GM19023 (cell line): ENCODE results near the gene VTI1A.

ENCODE experiments used
- ATAC-seq: cut with Tn5 transposase; IDR thresholded peaks from one replicate; pipeline ENCODE4 v1.9.1; 2021; ENCODE audit warnings: mild to moderate bottlenecking, moderate library complexity; ENCODE audit not compliant: unreplicated experiment

VTI1A gene

DNA sequence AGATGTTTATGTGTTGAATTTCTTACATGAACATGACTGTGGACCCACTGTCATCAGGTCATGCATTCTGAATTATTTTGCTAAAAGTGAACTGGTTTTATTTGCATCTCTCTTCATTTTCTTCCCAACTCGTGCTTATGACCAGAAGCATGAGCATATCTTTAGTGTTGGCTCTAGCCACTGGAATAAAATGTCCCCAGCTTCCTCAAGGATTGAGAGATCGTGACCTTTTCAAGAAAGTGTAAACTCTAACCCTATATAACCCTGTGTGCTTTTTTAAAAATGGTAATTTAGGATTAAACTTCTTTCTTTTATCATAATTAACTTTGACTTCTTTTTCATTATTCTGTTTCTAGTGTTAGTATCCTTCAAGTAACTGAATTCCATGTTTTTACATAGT, 55.5 kb downstream of the VTI1A start:
- no peak for ATAC-seq

GRCh38 chr10:112503643-112504042, 56.6 kb downstream of the VTI1A start:
- ATAC-seq: no peak

- ATAC-seq: no peak
These were observed 60.0 kb downstream of the VTI1A start for GRCh38 chr10:112507046-112507445.

DNA sequence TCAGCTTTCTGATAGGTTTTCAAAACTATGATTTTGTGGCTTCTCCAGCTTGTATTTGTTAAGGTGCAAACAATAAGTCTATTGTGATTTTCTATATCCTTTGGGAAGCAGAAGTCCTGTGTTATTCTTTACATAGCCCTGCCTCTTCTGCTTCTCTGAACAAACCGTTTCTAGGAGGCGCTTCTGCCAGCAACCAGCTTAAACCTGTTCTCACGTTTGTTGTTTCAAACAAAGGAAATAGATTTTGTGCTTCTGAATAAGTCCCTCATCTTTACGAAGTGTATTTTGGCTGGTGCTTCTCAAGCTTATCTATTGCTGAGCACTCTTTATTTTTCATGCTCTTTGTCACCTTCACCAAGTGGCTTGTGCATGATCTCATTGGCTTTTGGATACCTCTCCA, 61.0 kb downstream of the VTI1A start:
- no peak for ATAC-seq

DNA sequence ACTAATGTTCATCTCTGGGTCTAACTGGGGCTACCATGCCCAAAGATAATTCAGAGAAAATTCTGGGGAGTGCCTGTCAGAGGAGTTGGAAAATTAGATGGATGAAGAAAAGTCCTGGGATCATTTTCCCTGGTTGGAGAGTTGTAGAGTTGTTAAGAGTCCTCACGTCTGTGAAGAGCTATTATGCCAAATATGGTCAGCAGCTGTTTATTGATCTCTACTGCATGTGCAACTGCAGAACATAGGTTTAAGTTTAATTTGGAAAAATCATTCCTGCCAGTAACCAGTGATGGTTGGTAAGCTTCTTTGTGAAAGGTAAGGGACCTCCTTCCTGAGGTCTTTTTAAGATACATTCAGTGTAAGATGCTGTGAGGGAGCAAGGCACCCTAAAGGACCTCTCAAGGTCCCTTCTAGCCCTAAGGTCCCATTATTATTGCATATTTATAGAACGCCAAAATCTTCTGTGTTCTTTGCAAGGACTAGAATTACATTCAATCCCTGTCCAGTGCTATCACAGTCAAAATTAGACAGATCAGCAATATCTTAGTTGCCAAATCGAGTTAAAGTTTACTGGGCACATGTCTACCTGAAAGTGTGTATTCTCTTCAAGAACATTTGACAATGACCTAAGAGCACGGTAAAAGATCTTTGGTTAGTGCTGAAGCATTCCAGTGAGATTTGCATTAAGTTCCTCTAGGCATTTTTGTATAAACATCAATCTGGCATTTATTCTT, 62.7 kb downstream of the VTI1A start:
- ATAC-seq: no peak

GRCh38 chr10:112510384-112510783, 63.4 kb downstream of the VTI1A start:
- no peak for ATAC-seq

DNA sequence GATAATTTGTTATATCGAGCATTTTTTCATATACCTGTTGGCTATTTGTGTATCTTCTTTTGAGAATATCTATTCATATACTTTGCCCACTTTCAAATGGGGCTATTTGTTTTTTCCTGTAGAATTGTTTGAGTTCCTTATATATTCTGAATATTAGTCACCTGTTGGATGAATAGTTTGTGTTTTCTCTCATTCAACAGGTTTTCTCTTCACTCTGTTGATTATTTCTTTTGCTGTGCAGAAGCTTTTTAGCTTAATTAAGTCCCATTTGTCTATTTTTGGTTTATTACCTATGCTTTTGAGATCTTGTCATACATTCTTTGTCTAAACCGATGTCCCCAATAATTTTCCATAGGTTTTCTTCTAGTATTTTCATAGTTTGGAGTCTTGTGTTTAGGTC, 65.3 kb downstream of the VTI1A start:
- no peak for ATAC-seq

- no peak for ATAC-seq
These were observed 68.1 kb downstream of the VTI1A start for GRCh38 chr10:112515126-112515525.

DNA sequence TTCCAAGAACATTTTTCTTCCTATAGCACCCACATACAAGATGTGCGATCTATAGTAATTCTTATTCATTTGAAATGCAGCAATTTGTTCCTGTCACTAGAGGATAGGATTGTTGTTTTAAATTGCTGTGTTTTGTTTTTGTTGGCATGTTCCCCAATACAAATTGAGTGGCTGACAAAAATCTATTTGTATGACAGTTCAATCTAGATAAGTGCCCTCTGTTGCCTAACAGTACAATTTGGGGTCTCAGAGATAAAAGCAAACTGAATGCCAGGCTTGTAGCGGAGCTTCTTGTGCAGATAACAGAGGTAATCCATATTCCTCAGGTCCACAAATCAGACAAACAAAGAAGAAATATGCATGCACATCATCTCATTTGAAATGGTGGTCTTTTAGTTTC, 68.8 kb downstream of the VTI1A start:
- no peak for ATAC-seq

DNA sequence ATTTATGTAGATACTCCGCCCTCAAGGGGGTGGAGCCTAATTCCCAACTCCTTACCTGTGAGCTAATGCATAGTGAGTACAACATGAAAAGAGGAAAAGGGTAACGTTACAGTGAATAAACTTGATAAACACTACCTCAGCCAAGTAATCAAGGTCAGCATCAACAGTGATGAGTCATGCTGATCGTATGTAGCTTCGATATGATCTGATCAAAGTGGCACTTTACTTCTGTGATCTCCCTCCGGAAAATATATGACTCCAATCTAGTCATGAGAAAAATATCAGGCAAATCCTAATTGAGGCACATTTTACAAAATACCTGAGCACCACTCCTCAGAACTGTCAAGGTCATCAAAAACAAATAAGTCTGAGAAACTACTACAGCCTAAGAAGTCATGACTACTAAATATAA, 70.4 kb downstream of the VTI1A start:
- no peak for ATAC-seq

- no peak for ATAC-seq
These were observed 72.2 kb downstream of the VTI1A start for GRCh38 chr10:112519133-112519761.

GRCh38 chr10:112520914-112521313, 73.9 kb downstream of the VTI1A start:
- ATAC-seq: no peak

- no peak for ATAC-seq
These were observed 77.6 kb downstream of the VTI1A start for GRCh38 chr10:112524641-112525040.

DNA sequence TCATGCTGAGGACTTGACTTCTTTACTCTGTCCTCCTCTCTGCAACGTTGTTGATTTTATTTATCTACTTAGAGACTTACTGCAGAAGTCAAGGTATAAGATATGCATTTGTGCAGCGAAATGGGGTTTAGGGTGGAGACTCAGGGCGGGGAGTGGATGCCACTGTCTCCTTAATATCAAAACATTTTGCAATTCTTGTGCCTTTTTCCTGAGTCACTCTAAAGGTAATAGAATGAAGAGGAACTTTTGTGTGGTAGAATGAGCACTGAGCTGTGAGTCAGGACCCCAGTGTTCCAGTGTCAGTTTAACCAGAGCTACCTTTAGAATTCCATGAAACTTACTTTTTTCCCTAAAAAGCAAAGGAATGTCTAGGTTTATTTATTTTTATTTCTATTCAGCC, 78.2 kb downstream of the VTI1A start:
- ATAC-seq: no peak

DNA sequence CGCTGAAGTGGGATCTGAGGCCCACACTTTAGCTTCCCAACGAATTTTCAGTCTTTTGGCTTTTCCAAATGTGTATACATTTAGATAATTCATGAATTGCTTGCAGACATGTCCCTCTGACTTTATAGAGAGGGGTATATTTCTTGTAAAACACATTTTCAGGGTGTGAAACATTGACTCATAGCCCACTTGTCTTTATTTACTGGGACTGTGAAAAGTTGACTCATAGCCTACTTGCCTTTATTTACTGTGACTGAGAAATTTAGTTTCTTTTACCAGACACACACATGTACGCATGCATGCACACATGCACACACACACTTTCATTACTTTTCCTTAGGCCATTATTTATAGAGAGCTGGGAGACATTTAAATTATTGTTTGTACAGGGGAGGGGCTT, 79.1 kb downstream of the VTI1A start:
- peak; percentile 63 for ATAC-seq

DNA sequence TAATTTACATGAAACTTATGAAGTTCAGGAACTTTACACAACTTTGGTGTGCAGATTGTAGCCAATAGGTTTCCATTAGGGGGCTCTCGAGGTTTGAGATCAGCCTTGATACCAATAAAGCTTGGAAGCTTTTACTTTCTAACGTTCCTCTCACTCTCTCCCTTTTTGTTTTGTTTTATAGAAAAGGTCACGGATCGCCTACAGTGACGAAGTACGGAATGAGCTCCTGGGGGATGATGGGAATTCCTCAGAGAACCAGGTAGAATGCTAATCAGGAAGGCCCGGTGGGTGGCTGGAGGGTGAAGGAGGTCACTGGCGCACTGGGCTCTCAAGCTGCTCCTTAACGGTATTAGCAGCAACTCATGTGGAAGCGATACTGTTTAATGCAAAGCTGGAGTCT, 79.9 kb downstream of the VTI1A start:
- no peak for ATAC-seq

- no peak for ATAC-seq
These were observed 81.2 kb downstream of the VTI1A start for GRCh38 chr10:112528235-112528634.

GRCh38 chr10:112531421-112531820, 84.4 kb downstream of the VTI1A start:
- ATAC-seq: no peak

DNA sequence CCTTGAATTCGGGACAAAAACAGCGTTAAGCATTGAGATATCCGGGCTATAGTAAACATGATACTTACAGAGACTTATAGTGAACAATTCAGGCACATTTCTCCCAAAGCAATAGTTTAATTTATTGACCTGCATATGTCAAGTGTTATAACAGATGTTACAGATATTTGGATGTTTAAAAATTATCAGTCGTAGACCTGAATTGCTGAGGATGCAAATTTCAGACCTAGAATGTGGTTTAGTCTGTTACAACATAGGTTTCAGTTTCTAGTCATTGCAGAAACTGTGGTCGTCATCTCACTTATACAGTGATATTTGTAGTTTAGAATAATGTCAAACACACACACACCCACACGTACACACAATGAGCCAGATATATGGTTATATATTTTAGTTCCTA, 85.2 kb downstream of the VTI1A start:
- peak; percentile 93 for ATAC-seq

- no peak for ATAC-seq
These were observed 85.9 kb downstream of the VTI1A start for GRCh38 chr10:112532956-112533355.

GRCh38 chr10:112533916-112534315, 86.9 kb downstream of the VTI1A start:
- ATAC-seq: no peak

DNA sequence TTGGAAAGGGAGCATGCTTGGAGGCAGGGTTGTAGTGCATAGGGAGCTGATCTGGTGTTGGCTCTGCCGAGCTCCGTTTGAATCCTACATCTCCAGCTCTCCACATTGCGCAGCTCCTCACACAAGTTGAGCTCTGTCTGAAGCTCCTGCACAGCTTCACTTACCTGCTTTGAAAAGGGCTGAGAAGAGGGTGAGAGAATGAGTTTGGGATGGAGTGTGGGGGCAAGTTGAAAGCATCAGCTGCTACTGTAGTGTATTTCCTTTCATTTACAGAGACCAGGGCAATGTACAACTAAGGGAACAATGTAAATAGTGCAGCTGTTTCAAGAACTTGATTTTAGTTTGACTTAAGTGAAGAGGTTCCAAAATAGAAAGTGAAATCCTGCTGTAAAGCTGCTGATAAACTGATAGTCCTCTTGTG, 88.5 kb downstream of the VTI1A start:
- ATAC-seq: no peak

DNA sequence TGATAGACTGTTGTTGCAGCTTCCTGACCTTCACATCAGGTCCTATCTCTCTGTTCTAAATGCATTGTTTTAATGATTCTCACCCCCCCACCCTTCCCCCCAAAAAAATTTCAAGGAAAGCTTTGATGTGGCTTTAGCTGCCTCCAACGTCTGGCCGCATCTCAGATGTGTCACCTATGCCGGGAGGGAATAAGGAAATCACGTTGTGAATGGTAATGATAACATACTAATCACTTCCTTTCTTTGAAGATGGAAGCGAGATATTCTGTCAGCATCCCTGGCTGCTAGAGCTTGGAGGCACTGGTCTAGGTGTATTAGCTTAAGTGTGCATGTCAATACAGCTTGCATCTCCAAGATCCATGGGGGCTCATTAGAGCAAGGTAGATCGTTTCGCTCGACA, 89.6 kb downstream of the VTI1A start:
- ATAC-seq: no peak
